Transverse colon (tissue), 4 donors: ENCODE measurements around the gene FLAD1. TPM values are rescaled to one million over a fixed set of nuclear protein-coding genes. Genes with fewer than 3 reads are reported as not detected.
"Not testable (repeated sequence)": the region's sequence is repeated elsewhere in the genome, so short reads cannot be mapped to it uniquely, and the experiment has no call there.

Source experiments
- DNase-seq: peaks from one replicate; pipeline ENCODE4 v3.0.0-alpha.2; 2019
- H3K27ac ChIP-seq, 4 donors: fragments of 200-600 bp; sonication (generic); 2 replicates each; pipeline ENCODE4 v1.5.1; 2016 to 2018; ENCODE audit warnings: inconsistent platforms in 4 of 4
- H3K27me3 ChIP-seq: fragments of 200-600 bp; sonication (generic); 2 replicates; pipeline ENCODE4 v1.5.1; 2017; ENCODE audit warnings: inconsistent platforms
- H3K36me3 ChIP-seq, 4 donors: fragments of 200-600 bp; sonication (generic); 2 replicates each; pipeline ENCODE4 v1.5.1; 2017 to 2019; ENCODE audit warnings: inconsistent platforms in 4 of 4
- H3K4me1 ChIP-seq, 4 donors: fragments of 200-600 bp; sonication (generic); 2 replicates each; pipeline ENCODE4 v1.5.1; 2017 to 2020; ENCODE audit warnings: inconsistent platforms in 4 of 4
- H3K4me3 ChIP-seq, 4 donors: fragments of 200-600 bp; sonication (generic); 1 replicate in 1 of 4; 2 replicates in 3 of 4; pipeline versions ENCODE4 v1.5.1 to v1.6.1; 2017 to 2019; ENCODE audit warnings: inconsistent platforms in 4 of 4
- H3K9me3 ChIP-seq, 2 donors: fragments of 200-600 bp; sonication (generic); 2 replicates each; pipeline ENCODE4 v1.5.1; 2017 to 2019; ENCODE audit warnings: inconsistent platforms in 2 of 2
- CTCF ChIP-seq, 5 experiments: fragments of 200-600 bp in 3 of 5; fragments of 450-650 bp in 2 of 5; sonication (generic) in 3 of 5; IDR thresholded peaks; 1 replicate in 2 of 5; 2 replicates in 3 of 5; pipeline ENCODE4 v1.5.1; 2016 to 2017; ENCODE audit warnings: antibody characterized with exemption in 5 of 5, inconsistent platforms in 3 of 5, mild to moderate bottlenecking in 2 of 5, moderate library complexity in 1 of 5
- EP300 ChIP-seq: sonication (generic); formaldehyde crosslinking; IDR thresholded peaks from one replicate; pipeline ENCODE4 v1.6.1; 2017; ENCODE audit warnings: antibody characterized with exemption, low read depth
- POLR2A ChIP-seq: fragments of 450-650 bp; IDR thresholded peaks from one replicate; pipeline ENCODE4 v1.6.1; 2016; ENCODE audit warnings: antibody characterized with exemption, mild to moderate bottlenecking, moderate library complexity
- POLR2AphosphoS5 ChIP-seq, 3 donors: sonication (generic); formaldehyde crosslinking; IDR thresholded peaks; one replicate each; pipeline ENCODE4 v1.6.1; 2016; ENCODE audit warnings: antibody characterized with exemption in 3 of 3
- WGBS, 2 donors: methylation state at CpG; one replicate each; pipeline ENCODE4 v1.1.5; 2018; ENCODE audit warnings: low coverage in 1 of 2; 5-methylcytosine and 5-hydroxymethylcytosine counted together
- in situ Hi-C, 4 donors: fragments of 200-750 bp; cut with MboI; loops; one replicate each; pipeline versions ENCODE4 v1.15.0 to v1.15.1; 2017; ENCODE audit warnings: low sequenced_read_pairs in 3 of 4, low pct_ligation_motif_present in 1 of 4, low pct_unique_long_range_greater_than_20kb in 1 of 4
- intact Hi-C: fragments of 100-400 bp; cut with DNase I; formaldehyde crosslinking; loops from one replicate; pipeline ENCODE4 v1.15.1; 2023; ENCODE audit warnings: low total_unique reads
- total RNA-seq, 4 donors: library from RNA; depleted of rRNA; stranded (reverse); fragments of >200 nt; gene quantifications; one replicate each; pipeline ENCODE4 v1.1.0, GENCODE V29; 2016

The FLAD1 gene
- total RNA-seq, 4 donors from 2014 or later = 32.7 to 42.4 (median 36.0) TPM

GRCh38 chr1:154974808-154975408 is 8.2 kb upstream of the FLAD1 start:
- Histone ChIP-seq H3K4me3 (peak overlapping the region; percentile 42 to 70 (median 58)), H3K36me3 (peaks cover 0 to 6% (median 0%) of the 10 kb centered on the region in 4 donors), H3K27me3 (no peaks in the 10 kb centered on the region), H3K4me1 (peaks cover 28 to 52% (median 43%) of the 10 kb centered on the region in 4 donors), H3K27ac (peak overlapping the region; percentile 97 to 99 (median 99)), H3K9me3 (no peaks in the 10 kb centered on the region)
- 1% methylated on average over 19 to 30 of the region's 30 CpGs for WGBS, 2 donors
- DNase-seq = peak; percentile 96
- in situ Hi-C loops (loop anchor here in 3 of 4 donors (25.0 kb wide), 1 partner anchor 87 kb away; the partner anchor contains the start of genes ADAM15 (in 3 of the 3) and EFNA4 (in 3 of the 3)), intact Hi-C loops (no loop called here)
- TF ChIP-seq CTCF (IDR thresholded peaks at IDR 0.05) (peak in 1 of 5 experiments; percentile 2), POLR2A (peak; percentile 61), POLR2AphosphoS5 (IDR thresholded peaks at IDR 0.05) (peak; percentile 77 to 83 (median 79)), EP300 (no peak)

- TF ChIP-seq POLR2AphosphoS5 (IDR thresholded peaks at IDR 0.05) (peak in 2 of 3 donors; percentile 34 to 46), CTCF (IDR thresholded peaks at IDR 0.05) (no peak), EP300 (no peak), POLR2A (no peak)
- Histone ChIP-seq H3K36me3 (peaks cover 0 to 6% (median 0%) of the 10 kb centered on the region in 4 donors), H3K4me1 (peaks cover 23 to 45% (median 37%) of the 10 kb centered on the region in 4 donors), H3K27ac (peak overlapping the region; percentile 97 to 99 (median 99)), H3K4me3 (peak overlapping the region; percentile 42 to 70 (median 58)), H3K27me3 (no peaks in the 10 kb centered on the region), H3K9me3 (no peaks in the 10 kb centered on the region)
- DNase-seq = peak; percentile 81
- intact Hi-C loops = no loop called here
- in situ Hi-C loops = no loop called here
- 0 to 1% methylated on average over 13 to 24 of the region's 24 CpGs for WGBS, 2 donors
Observed at GRCh38 chr1:154975409-154976059, 7.6 kb upstream of the FLAD1 start.

- intact Hi-C loops, DNase-seq, H3K27ac ChIP-seq, H3K36me3 ChIP-seq, H3K27me3 ChIP-seq, in situ Hi-C loops, H3K4me3 ChIP-seq, H3K9me3 ChIP-seq: not testable (repeated sequence)
- WGBS, 2 donors = 58 to 66% methylated on average over 3 of the region's 3 CpGs
- H3K4me1 ChIP-seq = peaks cover 12 to 29% (median 21%) of the 10 kb centered on the region in 4 donors
Observed at GRCh38 chr1:154977762-154978161, 5.4 kb upstream of the FLAD1 start.

- Histone ChIP-seq H3K9me3 (no peaks in the 10 kb centered on the region), H3K4me1 (peaks cover 12 to 24% (median 17%) of the 10 kb centered on the region in 4 donors), H3K27me3 (no peaks in the 10 kb centered on the region), H3K4me3 (no peak overlapping the region), H3K36me3 (peaks cover 0 to 6% (median 0%) of the 10 kb centered on the region in 4 donors), H3K27ac (no peak overlapping the region)
- in situ Hi-C loops (no loop called here), intact Hi-C loops (no loop called here)
- no peak for DNase-seq
- 92 to 100% methylated on average over 3 of the region's 3 CpGs for WGBS, 2 donors
- TF ChIP-seq POLR2A (no peak), EP300 (no peak), POLR2AphosphoS5 (IDR thresholded peaks at IDR 0.05) (no peak), CTCF (IDR thresholded peaks at IDR 0.05) (no peak)
Observed at GRCh38 chr1:154978360-154978759, 4.8 kb upstream of the FLAD1 start.
